Measurements from ENCODE around the gene PRKCB.

The PRKCB gene

DNA sequence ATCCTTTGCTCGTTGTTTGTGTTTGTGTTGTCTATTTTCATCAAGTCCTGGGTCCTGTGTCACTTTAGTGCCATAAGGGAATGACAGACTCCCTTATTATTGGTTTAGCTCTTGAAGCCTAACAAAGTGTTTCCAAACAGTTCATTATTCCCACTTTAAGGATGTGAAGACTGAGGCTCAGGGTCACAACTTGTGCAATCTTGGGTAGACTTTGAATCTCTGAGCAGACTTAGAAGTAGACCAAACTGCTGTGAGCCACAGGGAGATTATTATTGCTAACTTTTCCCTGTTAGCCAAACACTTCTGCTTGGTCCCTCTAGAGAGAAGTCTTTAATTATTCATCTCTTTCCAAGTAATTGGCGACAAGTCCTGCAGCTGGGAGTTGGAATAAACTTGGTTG, 31.8 kb downstream of the PRKCB start:
- Histone ChIP-seq H3F3A (ENCODE audit: low read depth) (no peaks in the 10 kb centered on the region), H3K4me3 (ENCODE audit: low read length, poor library complexity, severe bottlenecking) (no peak overlapping the region), H3K4me1 (ENCODE audit: insufficient read depth, low read length, poor library complexity, severe bottlenecking) (peaks cover 45% of the 10 kb centered on the region), H2AFZ (ENCODE audit: low read length) (no peak overlapping the region), H3K36me3 (ENCODE audit: insufficient read depth, low read length) (no peaks in the 10 kb centered on the region), H3K27me3 (ENCODE audit: insufficient read depth, low read length, poor library complexity, severe bottlenecking) (no peaks in the 10 kb centered on the region), H3K9ac (ENCODE audit: low read depth, low read length, poor library complexity, severe bottlenecking) (no peak overlapping the region), H3K9me3 (ENCODE audit: insufficient read depth, low read depth, low read length) (no peaks in the 10 kb centered on the region), H4K20me1 (ENCODE audit: insufficient read depth, low read length, poor library complexity, severe bottlenecking) (no peaks in the 10 kb centered on the region), H3K4me2 (ENCODE audit: low read depth, low read length, poor library complexity, severe bottlenecking) (no peak overlapping the region), H3K79me2 (ENCODE audit: insufficient read depth, low read length) (peaks cover 88% of the 10 kb centered on the region), H3K9me2 (replicated peaks; ENCODE audit: low read depth, low read length) (no peaks in the 10 kb centered on the region)
- TF ChIP-seq, protein P1, sequence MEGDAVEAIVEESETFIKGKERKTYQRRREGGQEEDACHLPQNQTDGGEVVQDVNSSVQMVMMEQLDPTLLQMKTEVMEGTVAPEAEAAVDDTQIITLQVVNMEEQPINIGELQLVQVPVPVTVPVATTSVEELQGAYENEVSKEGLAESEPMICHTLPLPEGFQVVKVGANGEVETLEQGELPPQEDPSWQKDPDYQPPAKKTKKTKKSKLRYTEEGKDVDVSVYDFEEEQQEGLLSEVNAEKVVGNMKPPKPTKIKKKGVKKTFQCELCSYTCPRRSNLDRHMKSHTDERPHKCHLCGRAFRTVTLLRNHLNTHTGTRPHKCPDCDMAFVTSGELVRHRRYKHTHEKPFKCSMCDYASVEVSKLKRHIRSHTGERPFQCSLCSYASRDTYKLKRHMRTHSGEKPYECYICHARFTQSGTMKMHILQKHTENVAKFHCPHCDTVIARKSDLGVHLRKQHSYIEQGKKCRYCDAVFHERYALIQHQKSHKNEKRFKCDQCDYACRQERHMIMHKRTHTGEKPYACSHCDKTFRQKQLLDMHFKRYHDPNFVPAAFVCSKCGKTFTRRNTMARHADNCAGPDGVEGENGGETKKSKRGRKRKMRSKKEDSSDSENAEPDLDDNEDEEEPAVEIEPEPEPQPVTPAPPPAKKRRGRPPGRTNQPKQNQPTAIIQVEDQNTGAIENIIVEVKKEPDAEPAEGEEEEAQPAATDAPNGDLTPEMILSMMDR (conservative IDR thresholded peaks at IDR 0.05; ENCODE audit: low read length) = no peak
- TF ChIP-seq EZH2phosphoT487 (IDR thresholded peaks at IDR 0.05; ENCODE audit: borderline replicate concordance) = no peak

DNA sequence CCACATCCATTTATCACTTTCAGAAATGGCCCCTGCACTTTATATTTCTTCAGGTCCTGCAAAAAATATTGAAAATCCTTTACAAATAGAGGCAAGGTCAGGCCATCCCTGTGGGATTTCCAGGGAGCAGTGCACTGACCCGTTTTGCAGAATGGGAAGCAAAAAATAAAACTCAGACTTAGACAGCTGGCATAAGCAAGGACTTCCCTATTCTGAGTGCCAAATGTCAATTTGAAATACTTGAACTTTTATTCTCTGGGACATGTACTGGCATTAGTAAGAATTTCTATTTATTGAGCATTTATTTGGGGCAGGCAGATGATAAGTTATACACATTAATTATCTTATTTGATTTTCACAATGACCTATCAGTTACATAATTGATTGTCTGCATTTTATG, 32.4 kb downstream of the PRKCB start:
- Histone ChIP-seq H3F3A (ENCODE audit: low read depth) (no peaks in the 10 kb centered on the region), H3K27me3 (ENCODE audit: insufficient read depth, low read length, poor library complexity, severe bottlenecking) (no peaks in the 10 kb centered on the region)

DNA sequence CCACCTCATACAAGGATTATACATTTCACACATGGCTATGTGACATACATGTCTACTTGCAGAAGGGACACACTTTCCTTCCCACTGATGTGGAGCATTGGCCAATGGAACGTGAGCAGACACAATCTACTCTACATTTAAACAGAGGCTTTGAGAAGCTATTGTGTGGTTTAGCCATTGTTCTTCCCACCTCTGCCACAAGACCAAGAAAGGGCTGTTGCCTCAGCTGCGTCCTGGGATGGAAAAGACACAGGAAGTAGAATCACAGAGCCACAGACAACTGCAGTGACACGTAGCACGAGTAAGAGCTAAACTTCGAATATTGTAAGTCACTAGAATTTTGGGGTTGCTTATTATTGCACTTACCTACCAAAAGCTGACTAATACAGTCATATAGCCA, 33.3 kb downstream of the PRKCB start:
- H3K4me2 ChIP-seq (ENCODE audit: low read depth, low read length, poor library complexity, severe bottlenecking) = peak overlapping the region; percentile 16
- no peaks in the 10 kb centered on the region for H3K36me3 ChIP-seq (ENCODE audit: insufficient read depth, low read length)
- H3K9ac ChIP-seq (ENCODE audit: low read depth, low read length, poor library complexity, severe bottlenecking) = no peak overlapping the region
- TF ChIP-seq, protein P1 (conservative IDR thresholded peaks at IDR 0.05; ENCODE audit: low read length) = no peak
- no peak for TF ChIP-seq EZH2phosphoT487 (IDR thresholded peaks at IDR 0.05; ENCODE audit: borderline replicate concordance)
- H3F3A ChIP-seq (ENCODE audit: low read depth) = no peaks in the 10 kb centered on the region
- H3K79me2 ChIP-seq (ENCODE audit: insufficient read depth, low read length) = peaks cover 87% of the 10 kb centered on the region
- H3K4me1 ChIP-seq (ENCODE audit: insufficient read depth, low read length, poor library complexity, severe bottlenecking) = peaks cover 38% of the 10 kb centered on the region
- no peaks in the 10 kb centered on the region for H4K20me1 ChIP-seq (ENCODE audit: insufficient read depth, low read length, poor library complexity, severe bottlenecking)
- H3K4me3 ChIP-seq (ENCODE audit: low read length, poor library complexity, severe bottlenecking) = no peak overlapping the region
- no peaks in the 10 kb centered on the region for H3K27me3 ChIP-seq (ENCODE audit: insufficient read depth, low read length, poor library complexity, severe bottlenecking)
- H2AFZ ChIP-seq (ENCODE audit: low read length) = no peak overlapping the region
- no peaks in the 10 kb centered on the region for H3K9me2 ChIP-seq (replicated peaks; ENCODE audit: low read depth, low read length)
- H3K9me3 ChIP-seq (ENCODE audit: insufficient read depth, low read depth, low read length) = no peaks in the 10 kb centered on the region

More for the DNA sequence above, 32.4 kb downstream of the PRKCB start:
- Histone ChIP-seq H4K20me1 (ENCODE audit: insufficient read depth, low read length, poor library complexity, severe bottlenecking) (no peaks in the 10 kb centered on the region), H3K9me2 (replicated peaks; ENCODE audit: low read depth, low read length) (no peaks in the 10 kb centered on the region), H3K4me1 (ENCODE audit: insufficient read depth, low read length, poor library complexity, severe bottlenecking) (peaks cover 43% of the 10 kb centered on the region), H3K36me3 (ENCODE audit: insufficient read depth, low read length) (no peaks in the 10 kb centered on the region), H3K9ac (ENCODE audit: low read depth, low read length, poor library complexity, severe bottlenecking) (no peak overlapping the region), H3K4me3 (ENCODE audit: low read length, poor library complexity, severe bottlenecking) (no peak overlapping the region), H2AFZ (ENCODE audit: low read length) (no peak overlapping the region), H3K4me2 (ENCODE audit: low read depth, low read length, poor library complexity, severe bottlenecking) (no peak overlapping the region), H3K79me2 (ENCODE audit: insufficient read depth, low read length) (peaks cover 85% of the 10 kb centered on the region), H3K9me3 (ENCODE audit: insufficient read depth, low read depth, low read length) (no peaks in the 10 kb centered on the region)
- TF ChIP-seq, protein P1 (conservative IDR thresholded peaks at IDR 0.05; ENCODE audit: low read length) = no peak
- no peak for TF ChIP-seq EZH2phosphoT487 (IDR thresholded peaks at IDR 0.05; ENCODE audit: borderline replicate concordance)
